Sigmoid colon (tissue), 3 donors: ENCODE measurements around the gene FLT1.

Source experiments
- CTCF ChIP-seq, 4 experiments: fragments of 450-650 bp in 3 of 4; fragments of 200-600 bp in 1 of 4; IDR thresholded peaks; one replicate each; pipeline ENCODE4 v1.5.1; 2016 to 2019; ENCODE audit warnings: antibody characterized with exemption in 4 of 4, mild to moderate bottlenecking in 3 of 4, moderate library complexity in 2 of 4
- POLR2A ChIP-seq, 2 donors: fragments of 450-650 bp; IDR thresholded peaks; one replicate each; pipeline ENCODE4 v1.6.1; 2016; ENCODE audit warnings: antibody characterized with exemption in 2 of 2, mild to moderate bottlenecking in 2 of 2, moderate library complexity in 2 of 2

GRCh38 chr13:28432816-28433560, 61.9 kb downstream of the FLT1 start:
- no peak for TF ChIP-seq POLR2A (IDR thresholded peaks at IDR 0.05)
- TF ChIP-seq CTCF (IDR thresholded peaks at IDR 0.05), result no peak
